Common myeloid progenitor, CD34-positive (primary cell): Measurements from ENCODE around the gene TMPRSS3.

Experiments used
- CTCF ChIA-PET: fragments of 350-600 bp; sonication (Branson Sonifier 250); formaldehyde crosslinking; loops from one replicate; lab custom pipeline; 2021; ENCODE audit warnings: antibody characterized with exemption; lab: Charles Lee
- POLR2A ChIA-PET: fragments of 350-600 bp; sonication (Branson Sonifier 250); formaldehyde crosslinking; loops from one replicate; lab custom pipeline; 2021; ENCODE audit warnings: antibody characterized with exemption; lab: Charles Lee
- DNase-seq, 3 donors: peaks; one replicate each; pipeline versions ENCODE4 v3.0.0 to v3.0.0-alpha.2; 2013
- H3K27ac ChIP-seq, 2 experiments: 1 replicate in 1 of 2; 2 replicates in 1 of 2; pipeline ENCODE4 v1.7.0; 2013; ENCODE audit warnings: inconsistent platforms in 2 of 2, low read length in 2 of 2, mild to moderate bottlenecking in 2 of 2, low read depth in 1 of 2, moderate library complexity in 1 of 2; ENCODE audit not compliant: severe bottlenecking in 2 of 2, insufficient read depth in 1 of 2, poor library complexity in 1 of 2
- H3K27me3 ChIP-seq, 5 experiments: replicated peaks in 2 of 5; 1 replicate in 3 of 5; 2 replicates in 2 of 5; pipeline versions ENCODE4 v1.6.1 to v1.7.0; 2013; ENCODE audit warnings: low read length in 4 of 5, mild to moderate bottlenecking in 2 of 5, moderate library complexity in 2 of 5, inconsistent platforms in 1 of 5; ENCODE audit not compliant: insufficient read depth in 5 of 5, control insufficient read depth in 4 of 5
- H3K36me3 ChIP-seq, 4 experiments: 1 replicate in 2 of 4; 2 replicates in 2 of 4; pipeline versions ENCODE4 v1.6.1 to v1.7.0; 2013; ENCODE audit warnings: low read length in 3 of 4, control low read depth in 1 of 4, mild to moderate bottlenecking in 1 of 4; ENCODE audit not compliant: control insufficient read depth in 4 of 4, insufficient read depth in 4 of 4
- H3K4me1 ChIP-seq, 4 experiments: 1 replicate in 3 of 4; 2 replicates in 1 of 4; pipeline versions ENCODE4 v1.6.1 to v1.7.1; 2013; ENCODE audit warnings: low read length in 3 of 4, mild to moderate bottlenecking in 3 of 4, control low read depth in 1 of 4, inconsistent platforms in 1 of 4, moderate library complexity in 1 of 4; ENCODE audit not compliant: control insufficient read depth in 4 of 4, insufficient read depth in 4 of 4; ENCODE audit errors: control extremely low read depth in 1 of 4
- H3K4me3 ChIP-seq, 7 experiments: 1 replicate in 4 of 7; 2 replicates in 3 of 7; pipeline versions ENCODE4 v1.5.1 to v1.7.0; 2013; ENCODE audit warnings: mild to moderate bottlenecking in 7 of 7, low read length in 6 of 7, moderate library complexity in 6 of 7, inconsistent platforms in 2 of 7, low read depth in 2 of 7, control low read depth in 1 of 7; ENCODE audit not compliant: insufficient read depth in 4 of 7, control insufficient read depth in 1 of 7; ENCODE audit errors: extremely low read depth in 1 of 7
- H3K9me3 ChIP-seq, 5 experiments: 1 replicate in 4 of 5; 2 replicates in 1 of 5; pipeline versions ENCODE4 v1.6.1 to v1.7.1; 2013; ENCODE audit warnings: low read length in 4 of 5, mild to moderate bottlenecking in 2 of 5, inconsistent platforms in 1 of 5, low read depth in 1 of 5, moderate library complexity in 1 of 5; ENCODE audit not compliant: control insufficient read depth in 4 of 5, insufficient read depth in 2 of 5; ENCODE audit errors: control extremely low read depth in 1 of 5
- WGBS: methylation state at CpG from one replicate; pipeline ENCODE4 v1.1.5; 2013; ENCODE audit not compliant: insufficient coverage; 5-methylcytosine and 5-hydroxymethylcytosine counted together

The TMPRSS3 gene

GRCh38 chr21:42336054-42336453, 59.8 kb downstream of the TMPRSS3 start:
- no peak for DNase-seq
- CTCF ChIA-PET, result interaction anchor here (0.7 to 7.6 kb wide), 12 partner anchors 11 to 202 kb away, joined by 3 to 43 read pairs (median 4); no protein-coding TSS in a partner anchor
- H3K4me1 ChIP-seq, result peaks cover 0 to 9% (median 6%) of the 10 kb centered on the region in 4 experiments
- H3K36me3 ChIP-seq, result no peaks in the 10 kb centered on the region
- H3K4me3 ChIP-seq, result no peak overlapping the region
- POLR2A ChIA-PET, result no interaction called here
- WGBS, result 61% methylated on average over 10 of the region's 10 CpGs
- peaks cover 0 to 5% (median 0%) of the 10 kb centered on the region in 5 experiments for H3K27me3 ChIP-seq
- H3K27ac ChIP-seq, result no peak overlapping the region
- H3K9me3 ChIP-seq, result peaks cover 0 to 10% (median 5%) of the 10 kb centered on the region in 5 experiments

GRCh38 chr21:42332557-42333317, 63.1 kb downstream of the TMPRSS3 start:
- peaks cover 0 to 10% (median 5%) of the 10 kb centered on the region in 5 experiments for H3K9me3 ChIP-seq
- H3K4me3 ChIP-seq, result no peak overlapping the region
- peaks cover 0 to 5% (median 0%) of the 10 kb centered on the region in 5 experiments for H3K27me3 ChIP-seq
- H3K27ac ChIP-seq, result no peak overlapping the region
- 98% methylated on average over 4 of the region's 5 CpGs for WGBS
- POLR2A ChIA-PET, result no interaction called here
- no peaks in the 10 kb centered on the region for H3K36me3 ChIP-seq
- CTCF ChIA-PET, result interaction anchor here (0.9 kb wide), 1 partner anchor 14 kb away, joined by 3 read pairs; no protein-coding TSS in a partner anchor
- H3K4me1 ChIP-seq, result peaks cover 0 to 2% (median under 1%) of the 10 kb centered on the region in 4 experiments
- no peak for DNase-seq

- peaks cover 0 to 10% (median 5%) of the 10 kb centered on the region in 5 experiments for H3K9me3 ChIP-seq
- H3K36me3 ChIP-seq, result no peaks in the 10 kb centered on the region
- ChIA-PET CTCF (interaction anchor here (0.8 to 1.7 kb wide), 3 partner anchors 12 to 22 kb away, joined by 3 to 4 read pairs (median 4); no protein-coding TSS in a partner anchor), POLR2A (interaction anchor here (1.0 kb wide), 1 partner anchor 13 kb away, joined by 3 read pairs; no protein-coding TSS in a partner anchor)
- DNase-seq, result no peak
- peaks cover 0 to 5% (median 0%) of the 10 kb centered on the region in 5 experiments for H3K27me3 ChIP-seq
- H3K4me3 ChIP-seq, result no peak overlapping the region
- no peaks in the 10 kb centered on the region for H3K4me1 ChIP-seq
- H3K27ac ChIP-seq, result no peak overlapping the region
Observed at GRCh38 chr21:42331660-42332059, 64.2 kb downstream of the TMPRSS3 start.

- no CpG with 5 or more reads among the region's 4 CpGs for WGBS
- H3K27me3 ChIP-seq, result peaks cover 0 to 2% (median 0%) of the 10 kb centered on the region in 5 experiments
- ChIA-PET POLR2A (interaction anchor here (1.0 kb wide), 1 partner anchor 12 kb away, joined by 3 read pairs; no protein-coding TSS in a partner anchor), CTCF (interaction anchor here (0.8 to 1.7 kb wide), 4 partner anchors 8 to 21 kb away, joined by 3 to 4 read pairs (median 4); no protein-coding TSS in a partner anchor)
- no peaks in the 10 kb centered on the region for H3K36me3 ChIP-seq
- no peak for DNase-seq
- H3K27ac ChIP-seq, result no peak overlapping the region
- H3K4me3 ChIP-seq, result no peak overlapping the region
- no peaks in the 10 kb centered on the region for H3K4me1 ChIP-seq
- peaks cover 0 to 12% (median 5%) of the 10 kb centered on the region in 5 experiments for H3K9me3 ChIP-seq
Observed at GRCh38 chr21:42330380-42331371, 65.2 kb downstream of the TMPRSS3 start.

GRCh38 chr21:42324896-42325295, 71.0 kb downstream of the TMPRSS3 start:
- no peak for DNase-seq
- Histone ChIP-seq H3K9me3 (peaks cover 0 to 8% (median 0%) of the 10 kb centered on the region in 5 experiments), H3K4me3 (no peak overlapping the region), H3K27ac (no peak overlapping the region), H3K27me3 (no peaks in the 10 kb centered on the region), H3K36me3 (no peaks in the 10 kb centered on the region), H3K4me1 (peaks cover 0 to 4% (median 3%) of the 10 kb centered on the region in 4 experiments)
- CTCF ChIA-PET, result interaction anchor here (1.1 to 1.3 kb wide), 4 partner anchors 9 to 14 kb away, joined by 3 to 5 read pairs (median 4); no protein-coding TSS in a partner anchor
- POLR2A ChIA-PET, result no interaction called here
- 95% methylated on average over 6 of the region's 6 CpGs for WGBS
